GM12891 (cell line): Measurements from ENCODE around the gene PEMT.

Experiments used
- DNase-seq: peaks from one replicate; pipeline ENCODE4 v3.0.0; 2011; ENCODE audit warnings: low spot score; ENCODE audit not compliant: insufficient read length
- FAIRE-seq: peaks from 2 replicates; lab custom pipeline; 2011; peaks lifted over from hg19 to GRCh38; lab: Jason Lieb, UNC
- PAX5 ChIP-seq: IDR thresholded peaks from 2 replicates; pipeline ENCODE4 v1.6.1; 2011; ENCODE audit warnings: low read length, moderate library complexity, mild to moderate bottlenecking; ENCODE audit not compliant: insufficient read depth, severe bottlenecking
- POLR2A ChIP-seq: IDR thresholded peaks from 2 replicates; pipeline ENCODE4 v1.6.1; 2011; ENCODE audit warnings: low read depth, low read length, control low read depth
- POLR2AphosphoS5 ChIP-seq: IDR thresholded peaks from 2 replicates; pipeline ENCODE4 v1.6.1; 2011; ENCODE audit warnings: low read depth, low read length, control low read depth
- POU2F2 ChIP-seq: IDR thresholded peaks from 2 replicates; pipeline ENCODE4 v1.6.1; 2011; ENCODE audit warnings: low read depth, mild to moderate bottlenecking, control low read depth, low read length, moderate library complexity
- SPI1 ChIP-seq: IDR thresholded peaks from 2 replicates; pipeline ENCODE4 v1.6.1; 2011; ENCODE audit warnings: low read depth, low read length, control low read depth
- TAF1 ChIP-seq: IDR thresholded peaks from 2 replicates; pipeline ENCODE4 v1.6.1; 2011; ENCODE audit warnings: low read depth, low read length, control low read depth

Gene PEMT

DNA sequence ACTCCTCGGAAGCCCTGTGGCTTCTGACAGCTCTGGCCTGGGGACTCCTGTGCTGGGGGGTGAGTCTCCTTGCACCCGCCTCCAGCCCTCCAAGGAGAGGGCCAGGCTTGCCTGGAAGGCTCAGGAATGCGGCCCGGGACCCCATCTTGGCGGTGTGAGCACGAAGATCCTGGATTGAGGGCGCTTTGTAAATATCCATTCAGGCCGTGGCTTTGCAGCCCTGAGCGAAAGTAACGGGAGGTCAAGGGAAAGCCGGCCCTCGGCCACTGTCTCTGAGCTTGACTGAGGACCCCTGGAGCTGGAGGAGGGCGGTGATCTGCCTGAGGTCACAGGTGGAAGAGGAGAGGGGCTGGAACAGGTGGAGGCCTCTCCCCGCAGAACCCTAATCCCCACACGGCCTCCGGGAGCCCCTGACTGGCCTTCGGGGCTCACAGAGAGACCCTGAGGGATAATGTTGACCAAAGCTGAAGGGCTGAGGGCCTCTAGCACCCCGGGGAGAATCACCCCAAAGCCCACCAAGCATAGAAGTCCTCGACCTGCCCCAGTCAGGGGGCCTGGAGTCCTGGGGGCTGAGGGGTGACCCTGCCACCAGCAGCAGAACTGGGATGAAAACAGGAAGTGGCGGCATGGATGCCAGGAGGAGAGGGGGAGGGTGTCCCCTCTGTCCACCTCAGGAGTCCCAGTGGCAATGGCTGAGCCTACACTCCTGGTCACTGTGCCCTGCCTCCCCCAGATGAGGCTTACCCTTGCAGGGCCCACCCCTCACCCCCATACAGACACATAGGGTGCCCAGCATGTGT, 87.0 kb downstream of the PEMT start:
- no peak for TF ChIP-seq TAF1
- TF ChIP-seq POLR2A = no peak
- peak; percentile 39; the same call in 1 of the 2 replicates for TF ChIP-seq SPI1
- no peak for TF ChIP-seq POU2F2
- no peak for TF ChIP-seq PAX5
- no peak for FAIRE-seq

GRCh38 chr17:17503566-17504130, 87.9 kb downstream of the PEMT start:
- TF ChIP-seq POLR2A (no peak), POLR2AphosphoS5 (no peak)
- FAIRE-seq (no peak), DNase-seq (no peak)

More for the DNA sequence above, 87.0 kb downstream of the PEMT start:
- DNase-seq = no peak

DNA sequence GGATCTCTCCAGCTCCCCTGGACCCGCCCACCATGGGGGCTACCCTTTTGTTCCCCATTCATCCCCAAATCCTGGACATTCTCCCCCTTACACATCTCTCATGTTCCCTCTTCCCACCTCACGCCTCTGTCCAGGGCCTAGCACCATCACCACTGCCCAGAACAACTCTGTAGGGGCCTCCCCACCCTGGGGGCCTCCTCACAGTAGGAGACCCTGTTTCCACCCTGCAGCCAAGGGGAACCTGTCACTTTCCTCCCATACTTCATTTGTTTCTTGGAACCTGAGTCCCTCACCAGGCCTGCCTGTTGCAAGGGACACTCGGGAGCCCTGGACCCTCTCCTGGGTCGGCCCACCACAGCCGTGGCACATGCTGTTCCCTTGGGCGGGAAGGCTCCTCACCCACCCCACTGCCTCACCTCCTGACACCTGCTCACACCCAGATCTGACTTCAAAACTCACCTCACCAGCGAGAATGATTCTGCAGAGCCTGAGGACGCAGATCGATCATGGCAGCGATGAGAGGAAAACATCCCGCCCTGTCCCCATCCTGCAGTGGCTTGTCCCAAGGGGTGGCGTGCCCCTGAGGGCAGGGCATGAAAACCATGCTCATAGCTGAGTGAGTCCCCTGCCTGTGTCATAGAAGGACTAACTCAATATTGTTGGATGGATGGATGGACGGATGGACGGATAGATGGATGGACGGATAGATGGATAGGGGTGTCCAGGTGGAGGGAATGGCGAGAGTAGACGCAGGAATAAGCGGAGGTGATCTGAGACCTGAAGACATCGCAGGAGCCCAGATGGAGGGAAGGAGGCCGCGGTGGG, 88.6 kb downstream of the PEMT start:
- FAIRE-seq = no peak
- no peak for DNase-seq
- TF ChIP-seq TAF1 = no peak

GRCh38 chr17:17500999-17501605, 90.4 kb downstream of the PEMT start:
- no peak for TF ChIP-seq POLR2AphosphoS5
- TF ChIP-seq PAX5 = no peak
- TF ChIP-seq SPI1 = no peak
- no peak for TF ChIP-seq POU2F2
- TF ChIP-seq POLR2A = no peak
- no peak for TF ChIP-seq TAF1
- DNase-seq (no peak), FAIRE-seq (no peak)

DNA sequence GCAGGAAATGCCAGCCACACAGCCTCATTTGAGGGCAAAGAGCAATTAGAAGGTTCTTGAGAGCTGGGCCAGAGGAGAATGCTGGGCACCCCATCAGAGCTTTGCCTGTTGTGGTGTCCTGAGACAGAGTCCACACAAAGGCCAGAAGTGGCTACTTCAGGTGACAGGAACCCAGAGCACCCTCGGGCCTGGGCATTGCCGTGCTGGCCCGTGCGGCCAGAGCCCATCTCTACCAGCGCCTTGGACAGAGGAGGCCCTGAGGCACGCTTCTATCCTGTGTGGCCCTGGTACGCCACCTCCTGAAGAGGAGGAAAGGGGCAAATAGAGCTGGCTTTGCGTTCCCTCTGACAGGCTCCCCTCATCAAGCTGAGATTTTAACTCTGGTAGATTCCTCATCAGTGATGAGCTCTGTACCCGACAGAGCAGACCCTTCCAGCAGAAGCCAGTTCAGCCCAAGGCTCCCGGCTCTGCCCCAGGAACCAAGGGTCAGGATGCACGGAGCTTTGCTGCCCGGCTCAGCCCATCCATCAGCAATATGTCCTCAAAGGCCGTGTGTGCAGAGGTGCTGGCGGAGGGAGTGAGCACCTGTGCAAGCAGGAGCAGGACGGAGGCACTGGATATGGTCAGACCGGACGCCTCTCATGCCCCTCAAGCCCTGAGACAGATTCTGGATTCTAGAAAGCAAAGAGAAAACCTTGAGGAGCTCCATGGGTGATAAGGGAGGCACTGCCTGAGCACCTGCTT, 91.9 kb downstream of the PEMT start:
- DNase-seq (no peak), FAIRE-seq (no peak)
- TF ChIP-seq POLR2AphosphoS5 (no peak), SPI1 (no peak), PAX5 (no peak), POU2F2 (no peak), TAF1 (no peak), POLR2A (no peak)

DNA sequence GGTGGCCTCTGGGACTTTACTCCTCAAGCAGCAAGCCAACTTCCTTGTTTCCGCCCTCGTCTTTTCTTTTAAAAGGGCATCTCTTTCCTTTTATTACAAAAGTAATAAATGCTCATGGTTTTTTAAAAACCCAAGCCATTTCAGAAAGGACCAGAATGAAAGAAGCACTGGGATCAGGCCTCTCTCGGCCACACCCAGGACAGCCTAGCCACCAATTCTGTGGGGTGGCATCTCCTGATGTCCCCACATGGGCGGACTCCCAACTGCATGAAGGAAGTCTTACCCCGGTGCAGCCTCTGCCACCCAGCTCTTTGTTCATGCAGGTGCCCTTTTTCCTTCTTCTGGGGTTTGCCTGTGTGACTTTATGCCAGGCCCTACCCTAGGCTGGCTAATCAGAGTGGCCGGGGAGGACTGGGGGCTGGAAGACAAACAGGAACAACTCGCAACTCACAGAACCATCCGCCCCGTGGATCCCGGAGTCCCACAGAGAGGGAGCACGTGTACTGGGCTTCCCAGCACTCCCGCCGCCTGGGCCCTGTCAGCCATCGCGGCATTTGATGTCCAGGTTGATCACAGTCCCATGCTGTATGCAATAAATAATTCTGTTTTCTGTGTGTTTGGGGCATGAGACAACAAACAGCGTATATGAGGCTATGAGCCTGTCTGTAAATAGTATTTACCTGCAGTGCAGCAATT, 92.8 kb downstream of the PEMT start:
- FAIRE-seq (no peak), DNase-seq (no peak)
- no peak for TF ChIP-seq POLR2AphosphoS5
- TF ChIP-seq POLR2A = no peak
- TF ChIP-seq PAX5 = no peak
- no peak for TF ChIP-seq SPI1
- TF ChIP-seq POU2F2 = no peak
- TF ChIP-seq TAF1 = no peak

GRCh38 chr17:17497845-17498520, 93.5 kb downstream of the PEMT start:
- no peak for FAIRE-seq
- TF ChIP-seq SPI1 = no peak
- TF ChIP-seq POLR2A = no peak
- no peak for TF ChIP-seq TAF1
- TF ChIP-seq POU2F2 = no peak
- TF ChIP-seq PAX5 = no peak
- no peak for TF ChIP-seq POLR2AphosphoS5
- no peak for DNase-seq

DNA sequence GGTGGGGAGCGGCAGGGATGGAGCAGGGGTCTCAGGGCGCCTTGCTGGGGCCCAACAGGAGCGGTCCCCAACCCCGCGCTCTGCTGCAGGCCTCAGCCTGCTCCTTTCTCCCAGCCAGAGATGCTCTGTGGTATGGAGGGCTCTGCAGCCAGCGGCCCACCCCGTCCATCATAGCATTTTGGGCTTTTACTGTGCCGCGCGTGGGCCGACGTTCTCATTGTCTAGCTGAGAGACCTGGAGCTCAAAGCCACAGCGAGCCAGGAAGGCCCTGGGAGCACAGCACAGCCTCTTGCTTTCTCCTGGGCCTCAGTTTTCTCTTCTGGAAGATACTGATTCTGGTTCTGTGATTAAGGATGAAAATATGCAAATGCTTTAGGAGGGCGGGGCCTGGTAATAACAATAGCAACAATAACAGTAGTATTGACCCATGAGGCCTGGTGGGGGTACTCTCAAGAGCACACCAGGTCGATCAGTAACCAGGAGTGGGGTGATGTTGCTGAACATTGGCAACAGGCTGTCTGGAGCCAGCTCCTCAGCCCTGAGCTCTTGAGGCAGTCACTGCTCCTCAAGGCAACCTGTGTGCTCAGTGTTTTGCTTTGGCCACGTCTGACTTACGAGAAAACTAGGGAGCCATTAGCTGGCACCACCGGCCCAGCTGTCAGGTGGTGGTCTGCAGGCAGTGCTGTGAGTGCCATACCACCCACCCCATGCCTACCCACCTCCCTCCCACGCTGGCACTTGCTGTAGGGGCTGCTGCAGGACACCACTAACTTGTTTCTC, 94.3 kb downstream of the PEMT start:
- FAIRE-seq (no peak), DNase-seq (no peak)
- TF ChIP-seq POU2F2 = no peak
- TF ChIP-seq SPI1 = no peak
- TF ChIP-seq TAF1 = no peak
- no peak for TF ChIP-seq POLR2AphosphoS5
- TF ChIP-seq PAX5 = no peak
- no peak for TF ChIP-seq POLR2A
